Liver (tissue), 3 donors: ENCODE results near the gene SPTBN1.

ENCODE experiments used
- EGR1 ChIP-seq, 2 donors: IDR thresholded peaks; 2 replicates each; pipeline ENCODE4 v1.6.1; 2016 to 2018; ENCODE audit warnings: antibody characterized with exemption in 2 of 2, low read depth in 2 of 2
- GABPA ChIP-seq, 2 donors: IDR thresholded peaks in 1 of 2; conservative IDR thresholded peaks in 1 of 2; 2 replicates each; pipeline ENCODE4 v1.6.1; 2016; ENCODE audit warnings: antibody characterized with exemption in 2 of 2, mild to moderate bottlenecking in 1 of 2, moderate library complexity in 1 of 2
- HNF4G ChIP-seq: IDR thresholded peaks from 2 replicates; pipeline ENCODE4 v1.6.1; 2016; ENCODE audit warnings: antibody characterized with exemption
- NR2F2 ChIP-seq: IDR thresholded peaks from 2 replicates; pipeline ENCODE4 v1.6.1; 2016; ENCODE audit warnings: antibody characterized with exemption
- RAD21 ChIP-seq, 2 donors: IDR thresholded peaks; 2 replicates each; pipeline ENCODE4 v1.6.1; 2016; ENCODE audit warnings: antibody characterized with exemption in 2 of 2, mild to moderate bottlenecking in 2 of 2
- TAF1 ChIP-seq: conservative IDR thresholded peaks from 2 replicates; pipeline ENCODE4 v1.6.1; 2016; ENCODE audit warnings: antibody characterized with exemption, mild to moderate bottlenecking
- YY1 ChIP-seq: IDR thresholded peaks from 2 replicates; pipeline ENCODE4 v1.6.1; 2016; ENCODE audit warnings: antibody characterized with exemption, mild to moderate bottlenecking
- TF ChIP-seq, protein P1 (sequence below): fragments of 150-350 bp; IDR thresholded peaks from 2 replicates; pipeline ENCODE4 v1.5.1; 2017; ENCODE audit warnings: improper control_type of control experiment, low read depth, low read length; ENCODE audit not compliant: missing input control
- TF ChIP-seq, protein P2 (sequence below): IDR thresholded peaks from 2 replicates; pipeline ENCODE4 v1.6.1; 2016; ENCODE audit warnings: antibody characterized with exemption, mild to moderate bottlenecking
- TF ChIP-seq, protein P3 (sequence below): IDR thresholded peaks from 2 replicates; pipeline ENCODE4 v1.6.1; 2016; ENCODE audit warnings: antibody characterized with exemption
- TF ChIP-seq, protein P4 (sequence below): IDR thresholded peaks from 2 replicates; pipeline ENCODE4 v1.6.1; 2016; ENCODE audit warnings: antibody characterized with exemption
- donor health status: healthy.
- donor health status: healthy.

DNA sequence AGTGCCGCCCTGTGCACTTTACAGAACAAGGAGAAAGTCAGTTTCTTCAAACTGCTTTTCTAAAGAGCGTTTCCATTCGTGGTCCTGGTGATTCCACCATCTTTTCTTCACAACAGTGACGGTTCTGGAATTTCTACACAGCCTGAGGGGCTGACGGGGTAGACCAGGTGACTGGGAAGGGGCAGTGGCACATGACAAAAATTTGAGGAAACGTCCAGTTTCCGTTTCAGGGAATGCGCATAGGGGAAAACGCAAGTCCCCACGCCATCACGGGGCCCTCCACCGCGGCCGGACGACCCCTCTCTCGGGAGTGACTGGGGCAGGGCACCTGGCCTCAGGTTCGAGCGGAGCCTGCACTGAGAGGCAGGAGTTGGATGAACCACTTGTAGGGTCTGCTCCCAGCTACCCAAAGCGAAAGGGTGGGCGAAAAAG is 980 bp upstream of the SPTBN1 start:
- TF ChIP-seq, protein P1, sequence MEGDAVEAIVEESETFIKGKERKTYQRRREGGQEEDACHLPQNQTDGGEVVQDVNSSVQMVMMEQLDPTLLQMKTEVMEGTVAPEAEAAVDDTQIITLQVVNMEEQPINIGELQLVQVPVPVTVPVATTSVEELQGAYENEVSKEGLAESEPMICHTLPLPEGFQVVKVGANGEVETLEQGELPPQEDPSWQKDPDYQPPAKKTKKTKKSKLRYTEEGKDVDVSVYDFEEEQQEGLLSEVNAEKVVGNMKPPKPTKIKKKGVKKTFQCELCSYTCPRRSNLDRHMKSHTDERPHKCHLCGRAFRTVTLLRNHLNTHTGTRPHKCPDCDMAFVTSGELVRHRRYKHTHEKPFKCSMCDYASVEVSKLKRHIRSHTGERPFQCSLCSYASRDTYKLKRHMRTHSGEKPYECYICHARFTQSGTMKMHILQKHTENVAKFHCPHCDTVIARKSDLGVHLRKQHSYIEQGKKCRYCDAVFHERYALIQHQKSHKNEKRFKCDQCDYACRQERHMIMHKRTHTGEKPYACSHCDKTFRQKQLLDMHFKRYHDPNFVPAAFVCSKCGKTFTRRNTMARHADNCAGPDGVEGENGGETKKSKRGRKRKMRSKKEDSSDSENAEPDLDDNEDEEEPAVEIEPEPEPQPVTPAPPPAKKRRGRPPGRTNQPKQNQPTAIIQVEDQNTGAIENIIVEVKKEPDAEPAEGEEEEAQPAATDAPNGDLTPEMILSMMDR: no peak
- TF ChIP-seq TAF1 (no peak), RAD21 (IDR thresholded peaks at IDR 0.05) (no peak), YY1 (peak; percentile 47), EGR1 (IDR thresholded peaks at IDR 0.05; ENCODE audit: low read depth in 2 of 2) (no peak), GABPA (IDR thresholded peaks at IDR 0.05 in 1 of 2, conservative IDR thresholded peaks at IDR 0.05 in 1 of 2) (no peak), HNF4G (no peak), NR2F2 (no peak)
- TF ChIP-seq, protein P2, sequence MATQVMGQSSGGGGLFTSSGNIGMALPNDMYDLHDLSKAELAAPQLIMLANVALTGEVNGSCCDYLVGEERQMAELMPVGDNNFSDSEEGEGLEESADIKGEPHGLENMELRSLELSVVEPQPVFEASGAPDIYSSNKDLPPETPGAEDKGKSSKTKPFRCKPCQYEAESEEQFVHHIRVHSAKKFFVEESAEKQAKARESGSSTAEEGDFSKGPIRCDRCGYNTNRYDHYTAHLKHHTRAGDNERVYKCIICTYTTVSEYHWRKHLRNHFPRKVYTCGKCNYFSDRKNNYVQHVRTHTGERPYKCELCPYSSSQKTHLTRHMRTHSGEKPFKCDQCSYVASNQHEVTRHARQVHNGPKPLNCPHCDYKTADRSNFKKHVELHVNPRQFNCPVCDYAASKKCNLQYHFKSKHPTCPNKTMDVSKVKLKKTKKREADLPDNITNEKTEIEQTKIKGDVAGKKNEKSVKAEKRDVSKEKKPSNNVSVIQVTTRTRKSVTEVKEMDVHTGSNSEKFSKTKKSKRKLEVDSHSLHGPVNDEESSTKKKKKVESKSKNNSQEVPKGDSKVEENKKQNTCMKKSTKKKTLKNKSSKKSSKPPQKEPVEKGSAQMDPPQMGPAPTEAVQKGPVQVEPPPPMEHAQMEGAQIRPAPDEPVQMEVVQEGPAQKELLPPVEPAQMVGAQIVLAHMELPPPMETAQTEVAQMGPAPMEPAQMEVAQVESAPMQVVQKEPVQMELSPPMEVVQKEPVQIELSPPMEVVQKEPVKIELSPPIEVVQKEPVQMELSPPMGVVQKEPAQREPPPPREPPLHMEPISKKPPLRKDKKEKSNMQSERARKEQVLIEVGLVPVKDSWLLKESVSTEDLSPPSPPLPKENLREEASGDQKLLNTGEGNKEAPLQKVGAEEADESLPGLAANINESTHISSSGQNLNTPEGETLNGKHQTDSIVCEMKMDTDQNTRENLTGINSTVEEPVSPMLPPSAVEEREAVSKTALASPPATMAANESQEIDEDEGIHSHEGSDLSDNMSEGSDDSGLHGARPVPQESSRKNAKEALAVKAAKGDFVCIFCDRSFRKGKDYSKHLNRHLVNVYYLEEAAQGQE: no peak
- TF ChIP-seq, protein P3, sequence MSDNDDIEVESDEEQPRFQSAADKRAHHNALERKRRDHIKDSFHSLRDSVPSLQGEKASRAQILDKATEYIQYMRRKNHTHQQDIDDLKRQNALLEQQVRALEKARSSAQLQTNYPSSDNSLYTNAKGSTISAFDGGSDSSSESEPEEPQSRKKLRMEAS: no peak
- TF ChIP-seq, protein P4, sequence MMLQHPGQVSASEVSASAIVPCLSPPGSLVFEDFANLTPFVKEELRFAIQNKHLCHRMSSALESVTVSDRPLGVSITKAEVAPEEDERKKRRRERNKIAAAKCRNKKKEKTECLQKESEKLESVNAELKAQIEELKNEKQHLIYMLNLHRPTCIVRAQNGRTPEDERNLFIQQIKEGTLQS: no peak
